ENCODE results near the gene FAM219A. TPM values are rescaled to one million over a fixed set of nuclear protein-coding genes. Genes with fewer than 3 reads are reported as not detected.
"Not testable (repeated sequence)": the region's sequence is repeated elsewhere in the genome, so short reads cannot be mapped to it uniquely, and the experiment has no call there.

The FAM219A gene
- polyA plus RNA-seq, 4 donors = 11.9 to 13.9 (median 12.5) TPM

DNA sequence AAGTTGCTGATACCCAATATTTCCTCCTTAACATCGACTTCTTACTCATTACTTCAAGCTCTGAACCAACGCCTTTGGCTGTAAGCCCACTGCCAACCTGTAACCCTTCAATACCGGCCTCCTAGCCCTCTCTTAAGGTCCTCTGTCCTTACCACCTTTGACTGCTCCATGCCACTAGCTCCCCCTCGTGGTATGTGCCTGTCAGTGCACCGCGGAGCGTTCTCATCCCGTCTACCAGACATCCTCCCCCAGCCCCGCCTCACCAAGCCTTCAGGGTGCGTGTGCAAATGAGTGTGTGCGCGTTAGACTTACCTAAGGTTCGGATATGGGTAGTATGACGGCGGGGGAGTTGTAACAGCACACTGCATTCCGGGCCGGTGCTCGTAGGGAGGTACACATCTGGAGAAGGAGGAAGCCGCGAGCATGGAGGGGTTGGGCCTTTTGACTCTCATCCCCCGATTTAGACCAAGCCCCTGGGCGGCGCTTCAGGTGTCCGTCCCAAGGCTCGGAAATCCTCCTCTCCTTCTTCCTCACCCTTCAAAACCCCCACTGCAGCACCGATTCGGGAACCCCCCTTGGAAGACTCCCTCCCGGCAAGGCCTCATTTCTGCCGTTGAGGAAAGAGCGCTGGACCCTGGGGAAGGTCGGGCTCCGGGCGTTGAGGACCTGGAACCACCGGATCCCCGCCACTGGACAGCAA is 78.9 kb downstream of the FAM219A start:
- no peak for DNase-seq (ENCODE audit: low read depth in 4 of 4, low spot score in 3 of 4)

DNA sequence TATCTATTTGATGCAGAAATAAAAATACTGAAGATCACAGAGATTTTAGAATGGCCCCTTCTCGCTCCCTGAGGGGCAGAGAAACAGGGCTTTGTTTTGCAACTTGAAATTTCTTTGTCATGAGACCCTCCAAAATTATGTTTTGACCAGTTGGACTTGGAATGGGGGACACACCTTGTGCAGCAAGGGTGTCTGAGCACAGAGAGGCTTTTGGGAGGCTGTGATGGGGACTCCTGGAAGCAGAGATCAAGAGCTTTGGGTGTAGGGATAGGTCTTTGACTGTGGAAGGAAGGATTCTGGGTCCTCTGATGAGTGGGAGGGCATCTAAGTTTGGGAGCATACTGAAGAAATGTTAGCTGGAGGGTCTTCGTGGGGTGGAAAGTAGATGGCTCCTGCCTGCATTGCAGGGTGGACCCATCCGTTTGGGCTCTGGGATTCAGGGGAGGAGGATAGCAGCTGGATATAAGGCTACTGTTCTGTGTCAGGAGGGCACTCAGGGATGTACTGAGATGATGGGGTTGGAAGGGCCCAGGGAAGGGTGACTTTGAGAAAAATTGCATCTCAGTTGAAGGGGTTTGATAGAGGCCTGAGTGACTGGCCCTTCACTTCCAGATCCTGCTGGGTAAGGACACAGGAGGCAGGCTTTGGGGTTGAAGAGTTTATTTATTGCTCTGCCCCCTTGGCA is 79.9 kb downstream of the FAM219A start:
- DNase-seq (ENCODE audit: low read depth in 4 of 4, low spot score in 3 of 4) = no peak

DNA sequence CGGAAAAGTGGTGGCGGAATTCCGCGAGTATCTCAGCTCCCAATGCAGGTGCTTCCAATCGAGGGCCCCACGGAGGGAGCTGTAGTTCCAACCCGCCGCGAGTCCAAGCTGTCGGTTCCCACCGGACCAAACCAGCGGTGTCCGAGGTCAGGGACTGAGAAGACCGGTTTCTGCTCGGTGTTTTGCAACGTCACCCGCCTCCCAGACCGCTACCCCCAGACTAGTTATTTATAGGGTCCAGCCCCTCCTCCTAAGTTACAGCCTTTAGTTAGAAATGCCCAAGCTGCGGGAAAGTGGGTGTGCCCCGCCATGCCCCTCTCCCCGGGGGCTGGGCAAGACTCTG is 81.0 kb downstream of the FAM219A start:
- DNase-seq (ENCODE audit: low read depth in 4 of 4, low spot score in 3 of 4) = no peak

DNA sequence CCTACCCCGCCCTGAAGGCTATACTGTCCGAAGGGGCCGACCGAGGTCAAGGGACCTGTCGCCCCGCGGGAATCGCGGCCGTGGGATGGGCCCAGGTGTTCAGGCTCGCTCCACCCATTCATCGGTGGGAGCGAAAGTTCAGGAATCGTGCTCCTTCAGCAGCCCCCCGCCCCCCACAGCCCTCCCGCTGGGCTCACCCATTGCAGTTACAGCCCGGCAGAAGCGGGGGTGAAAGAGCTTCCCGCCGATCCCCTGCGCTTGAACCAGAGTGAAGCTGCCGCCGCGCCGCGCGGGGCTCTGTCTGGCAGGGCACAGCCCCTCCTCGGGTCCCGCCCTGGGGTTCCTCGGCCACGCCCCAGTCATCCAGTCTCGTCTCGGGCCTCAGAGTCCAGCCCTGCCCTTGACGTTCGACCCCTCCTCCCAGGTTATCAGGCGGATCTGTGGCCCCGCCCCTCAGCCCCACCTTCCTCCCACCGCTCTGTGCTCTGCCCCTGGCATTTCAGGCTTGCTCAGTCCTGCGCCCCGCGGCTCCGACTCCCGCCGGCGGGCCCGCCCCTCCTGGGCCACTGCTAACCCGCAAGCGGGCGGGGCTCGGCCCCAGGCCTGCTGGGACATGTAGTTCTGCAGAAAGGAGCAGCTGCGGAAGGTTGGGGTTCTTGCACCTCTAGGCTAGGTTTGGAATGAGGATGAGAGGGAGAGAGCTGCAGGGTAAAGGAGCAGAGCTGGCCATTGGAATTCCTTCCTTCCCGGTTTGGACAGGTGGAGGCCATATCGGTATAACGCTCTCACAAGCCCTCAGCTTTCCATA is 81.6 kb downstream of the FAM219A start, which contains the start of gene MYORG:
TSS of gene MYORG (minus strand) at position 303 of the 808 bp plus-strand sequence. CDS start 3,955 bp downstream, outside the sequence.
- DNase-seq (ENCODE audit: low read depth in 4 of 4, low spot score in 3 of 4) = peak in 2 of 4 donors; percentile 73 to 77

DNA sequence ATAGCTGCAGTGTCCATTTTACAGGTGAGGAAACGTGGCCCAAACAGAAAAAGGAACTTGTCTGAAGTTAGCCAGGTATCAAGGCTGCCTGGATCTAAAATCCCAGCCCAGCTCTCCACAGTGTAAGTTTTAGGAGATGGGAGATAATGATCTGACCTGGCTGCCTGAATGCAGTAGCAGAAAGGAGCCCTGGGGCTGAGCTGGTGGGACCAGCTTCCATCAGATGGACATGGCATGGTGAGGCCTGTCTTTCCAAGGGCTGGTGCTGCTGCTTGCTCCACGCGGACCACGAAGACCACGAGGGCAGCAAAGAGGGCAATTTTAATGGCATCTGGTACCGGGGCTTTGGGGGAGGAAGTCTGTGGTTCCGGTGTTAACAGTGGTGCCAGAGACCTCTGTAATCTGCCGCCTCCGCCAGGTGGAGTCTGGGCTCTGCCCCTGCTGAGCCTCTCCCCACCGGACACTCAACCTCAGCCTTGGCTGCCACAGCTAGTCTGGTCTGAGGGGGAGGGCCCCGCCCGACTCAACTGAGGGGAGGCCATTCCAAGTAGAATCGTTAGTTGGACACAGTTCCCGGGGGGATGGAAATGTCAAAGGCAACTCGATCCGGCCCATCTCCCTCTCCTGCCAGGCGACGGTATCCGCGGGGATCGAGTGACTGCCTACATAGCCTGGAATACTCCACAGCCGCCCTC is 82.3 kb downstream of the FAM219A start:
- DNase-seq (ENCODE audit: low read depth in 4 of 4, low spot score in 3 of 4) = no peak

DNA sequence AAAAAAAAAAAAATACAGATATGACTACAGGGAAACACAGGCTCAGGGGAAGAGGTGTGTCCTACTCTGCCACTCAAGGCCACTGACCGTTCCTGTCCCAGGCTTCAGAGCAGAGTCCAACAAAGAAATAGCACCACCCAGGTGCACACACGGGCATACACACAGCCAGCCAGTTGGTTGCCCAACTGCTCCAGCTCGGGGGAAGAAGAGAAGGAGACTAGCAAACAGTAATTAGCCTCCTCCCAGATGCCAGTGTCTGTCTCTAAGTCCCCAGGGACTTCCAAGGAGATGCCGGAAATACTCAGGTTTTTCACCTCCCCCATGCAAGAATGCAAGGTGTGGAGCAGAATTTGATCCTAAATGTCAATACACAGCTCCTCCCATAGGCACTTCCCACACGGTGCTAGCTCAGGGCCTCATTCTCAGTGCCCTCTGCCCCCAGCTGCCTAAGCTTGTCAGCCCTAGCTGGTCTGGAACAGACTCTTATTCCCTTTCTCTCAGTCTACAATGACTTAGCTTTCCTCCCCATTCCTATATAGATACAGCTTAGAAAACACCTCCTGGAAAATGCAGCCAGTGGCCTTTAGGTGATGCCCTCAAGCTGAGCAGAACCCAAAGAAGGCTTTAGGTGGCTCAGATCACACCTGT is 83.3 kb downstream of the FAM219A start:
- no peak for DNase-seq (ENCODE audit: low read depth in 4 of 4, low spot score in 3 of 4)

DNA sequence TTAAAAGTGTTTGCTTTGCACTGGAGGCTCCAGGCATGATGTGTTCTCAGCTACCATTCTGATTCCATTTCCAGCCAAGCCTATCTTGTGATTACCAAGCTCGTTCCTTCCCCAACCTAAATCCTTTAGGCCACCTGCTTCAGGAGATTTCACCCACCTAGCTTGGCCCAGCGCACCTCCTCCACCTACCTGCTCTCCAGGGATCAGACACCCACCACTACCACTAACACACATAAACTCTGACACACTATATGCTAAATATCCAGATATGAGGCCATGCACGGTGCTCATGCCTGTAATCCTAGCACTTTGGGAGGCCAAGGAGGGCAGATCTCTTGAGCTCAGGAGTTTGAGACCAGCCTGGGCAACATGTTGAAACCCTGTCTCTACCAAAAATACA is 84.0 kb downstream of the FAM219A start:
- DNase-seq (ENCODE audit: low read depth in 4 of 4, low spot score in 3 of 4) = no peak

DNA sequence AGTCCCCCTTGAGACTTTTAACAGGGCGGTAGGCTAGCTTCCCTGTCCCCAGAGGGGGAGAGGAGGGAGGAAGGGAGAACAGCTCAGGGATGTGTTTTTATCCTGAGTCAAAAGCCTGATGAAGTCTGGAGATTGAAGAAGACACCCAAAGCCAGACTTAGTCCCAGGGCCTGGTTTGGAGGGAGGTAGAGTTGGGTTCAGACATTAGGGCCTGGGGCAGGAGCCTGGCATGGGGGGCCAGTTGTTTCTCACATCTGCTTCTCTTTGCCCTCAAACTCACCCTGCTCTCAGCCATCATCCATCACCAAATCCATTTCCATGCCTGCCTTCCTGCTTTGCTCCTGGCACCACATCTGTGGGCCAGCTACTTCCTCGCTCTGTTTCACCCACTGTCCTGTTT is 84.6 kb downstream of the FAM219A start:
- DNase-seq (ENCODE audit: low read depth in 4 of 4, low spot score in 3 of 4) = no peak

DNA sequence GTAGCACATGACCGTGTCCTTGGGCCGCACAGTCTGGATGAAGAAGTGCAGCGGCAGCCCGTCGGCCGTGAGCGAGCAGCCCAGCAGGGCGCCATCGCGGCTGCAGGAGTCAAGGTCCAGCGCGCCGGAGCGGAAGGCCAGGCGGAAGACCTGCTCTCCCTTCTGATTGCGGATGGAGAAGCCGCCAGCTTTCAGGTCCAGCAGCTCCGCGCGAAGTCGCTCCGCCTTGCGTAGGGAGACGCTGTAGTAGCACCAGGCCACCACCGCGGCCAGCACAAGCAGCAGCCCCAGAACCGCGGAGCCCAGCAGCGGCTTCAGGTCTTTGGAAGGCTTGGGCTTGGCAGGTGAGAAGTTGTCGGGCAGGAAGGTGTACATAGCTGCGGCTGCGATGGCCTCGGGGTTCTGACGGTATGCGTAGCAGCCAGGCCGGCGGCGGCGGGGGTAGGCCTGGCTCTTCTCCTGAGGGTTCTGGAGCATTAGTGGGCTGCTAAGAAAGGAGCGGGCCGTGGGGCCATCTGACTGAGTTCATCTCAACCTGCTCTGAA is 85.8 kb downstream of the FAM219A start:
- DNase-seq (ENCODE audit: low read depth in 4 of 4, low spot score in 3 of 4) = no peak

DNA sequence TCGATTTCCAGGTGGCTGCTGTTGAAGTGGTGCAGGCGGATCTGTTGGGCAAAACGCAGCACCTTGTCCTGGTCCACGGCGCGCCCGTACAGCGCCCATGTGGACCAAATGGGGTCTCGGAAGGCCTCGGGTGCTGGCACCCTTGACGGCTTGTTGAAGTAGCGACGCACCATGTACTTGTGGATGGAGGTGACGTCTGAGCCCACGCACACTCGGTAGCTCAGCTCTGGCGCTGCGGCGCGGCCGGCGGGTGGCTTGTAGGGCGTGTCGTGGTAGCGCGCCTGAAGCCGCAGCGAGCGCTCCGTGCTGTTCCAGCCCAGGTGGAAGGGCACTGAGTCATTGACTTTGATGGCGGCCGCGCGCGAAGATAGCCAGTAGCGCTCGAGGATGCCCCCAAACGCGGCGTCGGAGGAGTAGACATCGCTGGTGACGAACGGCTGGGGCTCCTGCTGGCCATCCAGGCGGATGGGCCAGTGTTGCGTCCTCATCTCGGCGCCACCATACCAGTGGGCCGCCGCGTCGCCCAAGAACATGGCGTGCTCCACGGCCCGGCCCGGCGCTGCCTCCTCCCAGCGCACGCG is 86.4 kb downstream of the FAM219A start:
- no peak for DNase-seq (ENCODE audit: low read depth in 4 of 4, low spot score in 3 of 4)

DNA sequence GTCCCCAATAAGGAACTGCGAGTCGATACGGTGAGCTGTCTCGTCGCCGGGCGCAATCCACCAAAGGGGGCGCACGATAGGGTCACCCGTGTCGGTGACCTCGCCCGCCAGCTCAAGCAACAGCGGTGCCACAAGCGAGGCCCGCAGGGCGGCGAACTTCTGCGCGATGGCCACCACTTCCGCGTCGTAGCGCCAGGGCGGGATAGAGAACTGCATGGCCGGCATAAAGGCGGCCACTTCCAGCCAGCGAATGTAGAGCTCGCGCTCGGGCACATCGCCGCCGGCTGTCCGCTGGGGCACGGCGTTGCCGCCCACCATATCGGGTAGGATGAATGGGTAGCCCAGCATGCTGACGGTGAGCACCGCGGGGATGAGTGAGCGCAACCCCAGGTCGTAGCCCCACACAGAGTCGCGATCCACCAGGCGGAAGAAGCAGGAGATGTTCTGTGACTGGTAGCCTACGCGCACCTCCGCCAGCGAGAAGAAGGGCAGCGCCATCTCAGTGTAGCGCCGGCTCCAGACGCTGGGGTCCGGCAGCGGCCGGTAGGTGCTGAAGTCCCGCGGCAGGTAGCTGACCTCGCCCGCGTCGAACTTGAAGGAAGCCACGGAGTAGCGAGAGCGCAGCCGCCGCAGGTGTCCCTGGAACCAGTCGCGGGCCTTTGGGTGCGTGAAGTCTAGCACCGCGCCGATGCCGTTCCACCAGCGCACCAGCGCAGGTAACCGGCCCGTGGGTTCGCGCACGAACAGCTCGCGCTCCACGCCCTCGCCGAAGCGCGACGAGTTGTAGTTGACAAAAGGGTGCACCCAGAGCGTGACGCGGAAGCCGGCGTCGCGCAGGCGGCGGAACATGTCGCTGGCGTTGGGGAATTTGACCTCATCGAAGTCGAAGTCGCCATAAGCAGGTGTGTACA is 87.1 kb downstream of the FAM219A start:
- DNase-seq (ENCODE audit: low read depth in 4 of 4, low spot score in 3 of 4) = no peak

DNA sequence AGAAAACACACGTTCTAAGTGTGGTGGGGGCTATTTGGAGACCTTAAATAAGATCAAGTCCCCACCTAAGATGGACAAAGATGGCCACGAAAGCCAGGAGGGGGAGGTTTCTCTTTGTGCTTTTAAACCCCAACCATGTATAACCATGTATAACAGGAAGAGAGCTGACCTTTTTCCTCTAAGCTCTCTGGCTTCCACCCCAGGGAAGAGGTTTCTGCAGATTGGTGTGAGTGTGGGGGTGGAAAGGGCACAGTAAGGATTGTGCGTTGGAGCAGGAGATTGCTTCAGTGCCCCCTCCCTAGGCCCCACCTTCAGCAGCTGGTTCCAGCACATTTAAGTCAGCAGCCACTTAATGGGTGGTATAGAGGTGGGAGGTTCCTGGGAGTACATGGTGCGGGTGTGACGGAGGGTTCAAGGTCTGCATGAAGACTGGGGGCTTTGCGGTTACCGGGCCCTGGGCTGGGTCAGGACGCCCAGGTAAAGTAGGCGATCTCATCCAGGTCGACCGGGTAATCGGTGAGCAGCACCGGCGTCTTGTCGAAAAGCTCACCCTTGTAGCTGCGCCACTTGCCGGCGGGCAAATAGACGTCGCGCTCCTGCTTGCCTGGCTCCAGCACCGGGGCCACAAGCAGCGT is 87.9 kb downstream of the FAM219A start:
- no peak for DNase-seq (ENCODE audit: low read depth in 4 of 4, low spot score in 3 of 4)

DNA sequence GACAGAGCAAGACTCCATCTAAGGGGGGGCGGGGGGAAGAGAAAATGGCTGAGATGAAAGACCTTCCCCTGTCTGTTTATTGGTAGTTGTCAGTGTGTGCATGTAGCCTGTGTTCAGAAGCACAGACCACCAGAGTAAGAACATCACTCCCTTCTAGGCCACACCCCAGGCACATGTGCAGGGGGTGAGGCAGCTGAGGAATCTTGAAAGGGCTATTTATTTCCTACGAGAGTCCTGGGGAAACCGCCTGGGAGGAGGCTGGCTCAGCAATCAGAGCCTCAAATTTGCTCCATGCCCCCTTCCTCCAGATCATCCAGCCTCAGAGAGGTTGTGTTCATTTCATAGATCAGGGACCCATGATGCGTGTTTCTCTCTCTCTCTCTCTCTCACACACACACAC is 88.7 kb downstream of the FAM219A start:
- no peak for DNase-seq (ENCODE audit: low read depth in 4 of 4, low spot score in 3 of 4)

DNA sequence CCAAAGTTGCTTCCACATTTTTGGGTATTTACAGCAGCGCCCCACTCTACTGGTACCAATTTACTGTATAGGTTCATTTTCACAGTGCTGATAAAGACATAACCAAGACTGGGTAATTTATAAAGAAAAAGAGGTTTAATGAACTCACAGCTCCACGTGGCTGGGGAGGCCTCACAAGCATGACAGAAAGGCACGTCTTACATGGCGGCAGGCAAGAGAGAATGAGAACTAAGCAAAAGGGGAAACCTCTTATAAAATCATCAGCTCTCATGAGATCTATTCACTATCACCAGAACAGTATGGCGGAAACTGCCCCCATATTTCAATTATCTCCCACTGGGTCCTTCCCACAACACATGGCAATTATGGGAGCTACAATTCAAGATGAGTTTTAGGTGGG is 89.6 kb downstream of the FAM219A start:
- not testable (repeated sequence) for DNase-seq (ENCODE audit: low read depth in 4 of 4, low spot score in 3 of 4)

DNA sequence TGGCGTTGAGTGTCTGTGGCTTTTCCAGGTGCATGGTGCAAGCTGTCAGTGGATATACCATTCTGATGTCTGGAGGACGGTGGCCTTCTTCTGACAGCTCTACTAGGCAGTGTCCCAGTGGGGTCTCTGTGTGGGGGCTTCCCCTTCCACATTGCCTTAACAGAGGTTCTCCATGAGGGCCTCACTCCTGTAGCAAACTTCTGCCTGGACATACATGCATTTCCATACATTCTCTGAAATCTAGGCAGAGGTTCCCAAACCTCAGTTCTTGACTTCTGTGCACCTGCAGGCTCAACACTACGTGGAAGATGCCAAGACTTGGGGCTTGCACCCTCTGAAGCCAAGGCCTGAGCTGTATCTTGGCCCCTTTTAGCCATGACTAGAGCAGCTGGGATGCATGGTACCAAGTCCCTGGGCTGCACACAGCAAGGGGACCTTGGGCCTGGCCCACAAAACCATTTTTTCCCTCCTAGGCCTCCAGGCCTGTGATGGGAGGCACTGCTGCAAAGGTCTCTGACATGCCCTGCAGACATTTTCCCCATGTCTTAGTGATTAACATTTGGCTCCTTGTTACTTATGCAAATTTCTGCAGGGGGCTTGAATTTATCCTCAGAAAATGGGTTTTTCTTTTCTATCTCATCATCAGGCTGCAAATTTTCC is 90.5 kb downstream of the FAM219A start:
- not testable (repeated sequence) for DNase-seq (ENCODE audit: low read depth in 4 of 4, low spot score in 3 of 4)

DNA sequence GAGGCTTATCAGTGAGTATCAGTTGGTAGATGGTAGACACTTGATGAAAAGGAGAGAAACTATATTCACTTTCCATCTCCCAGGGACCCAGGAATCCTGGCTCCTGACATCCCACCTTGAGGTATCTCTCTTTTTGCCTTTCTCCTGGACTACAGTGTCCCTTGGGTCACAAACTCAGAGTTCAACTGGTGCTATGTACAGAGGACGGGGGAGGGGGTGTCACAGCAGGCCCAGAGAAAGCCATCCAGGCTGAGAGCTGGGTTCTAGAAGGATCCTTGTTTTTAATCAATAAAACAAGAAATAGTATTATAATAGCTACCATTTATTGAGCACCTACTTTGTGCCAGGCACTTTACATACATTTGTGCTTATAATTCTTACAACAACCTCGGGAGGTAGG is 92.0 kb downstream of the FAM219A start:
- DNase-seq (ENCODE audit: low read depth in 4 of 4, low spot score in 3 of 4) = no peak

DNA sequence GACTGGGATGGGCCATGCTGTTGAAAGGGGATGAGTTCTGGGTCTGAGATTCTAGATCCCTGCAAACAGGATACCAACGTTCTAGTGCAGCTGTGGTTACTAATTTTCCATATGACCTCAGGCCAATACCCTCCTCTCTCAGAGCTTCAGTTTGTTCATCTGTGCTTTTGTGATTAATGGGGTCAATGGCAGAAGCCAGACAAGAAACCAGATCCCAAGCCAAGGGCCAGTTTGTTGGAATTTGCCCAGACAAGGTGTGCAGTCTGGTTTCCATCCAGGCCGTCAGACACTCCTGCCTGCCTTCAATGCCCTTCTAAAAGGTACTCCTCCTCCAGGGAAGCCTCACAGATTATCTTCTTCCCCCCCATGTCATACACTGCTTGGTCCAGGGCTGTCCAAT is 93.1 kb downstream of the FAM219A start:
- DNase-seq (ENCODE audit: low read depth in 4 of 4, low spot score in 3 of 4) = no peak

Data from left renal pelvis (tissue), 4 donors.